GM23338 (cell line): ENCODE measurements around the gene DACH2. TPM values are rescaled to one million over a fixed set of nuclear protein-coding genes. Genes with fewer than 3 reads are reported as not detected.

Source experiments
- ATAC-seq: fragments of 200-7000 bp; cut with Tn5 transposase; 3 replicates; pipeline ENCODE4 v1.9.1; 2020
- DNase-seq: peaks from one replicate; pipeline ENCODE4 v3.0.0-alpha.2; 2015; ENCODE audit warnings: low spot score
- H2AFZ ChIP-seq: fragments of 200-600 bp; sonication (generic); 2 replicates; pipeline ENCODE4 v1.8.0; 2016; ENCODE audit warnings: antibody characterized with exemption, mild to moderate bottlenecking, moderate library complexity
- H3F3A ChIP-seq: fragments of 200-600 bp; sonication (generic); replicated peaks from 2 replicates; pipeline ENCODE4 v1.8.0; 2017; ENCODE audit warnings: antibody characterized with exemption, mixed run types, low read depth
- H3K27ac ChIP-seq: fragments of 200-600 bp; sonication (generic); 2 replicates; pipeline ENCODE4 v1.6.1; 2016; ENCODE audit warnings: low read depth
- H3K27me3 ChIP-seq: fragments of 200-600 bp; sonication (generic); 2 replicates; pipeline ENCODE4 v1.8.0; 2016; ENCODE audit warnings: mild to moderate bottlenecking, mixed run types, moderate library complexity; ENCODE audit not compliant: insufficient read depth
- H3K36me3 ChIP-seq: fragments of 200-600 bp; sonication (generic); 2 replicates; pipeline ENCODE4 v1.8.0; 2016; ENCODE audit warnings: mild to moderate bottlenecking; ENCODE audit not compliant: insufficient read depth
- H3K4me1 ChIP-seq: fragments of 200-600 bp; sonication (generic); 2 replicates; pipeline ENCODE4 v1.8.0; 2016; ENCODE audit warnings: mild to moderate bottlenecking, moderate library complexity; ENCODE audit not compliant: insufficient read depth
- H3K4me2 ChIP-seq: fragments of 200-600 bp; sonication (generic); 2 replicates; pipeline ENCODE4 v1.7.1; 2017; ENCODE audit warnings: mixed run types
- H3K4me3 ChIP-seq: fragments of 200-600 bp; sonication (generic); 2 replicates; pipeline ENCODE4 v1.6.1; 2016; ENCODE audit warnings: mixed run types
- H3K79me2 ChIP-seq: fragments of 200-600 bp; sonication (generic); replicated peaks from 2 replicates; pipeline ENCODE4 v1.8.0; 2017; ENCODE audit warnings: mild to moderate bottlenecking; ENCODE audit not compliant: insufficient read depth
- H3K9me2 ChIP-seq: fragments of 200-600 bp; sonication (generic); 2 replicates; pipeline ENCODE4 v1.8.0; 2017; ENCODE audit not compliant: insufficient read depth
- H4K20me1 ChIP-seq: fragments of 200-600 bp; sonication (generic); replicated peaks from 2 replicates; pipeline ENCODE4 v1.8.0; 2017; ENCODE audit warnings: mild to moderate bottlenecking; ENCODE audit not compliant: insufficient read depth
- H3K27ac Mint-ChIP-seq: 2 replicates; pipeline ENCODE4 v1.8.0; 2020; ENCODE audit warnings: inconsistent platforms, mild to moderate bottlenecking, moderate library complexity, mixed read lengths
- H3K27me3 Mint-ChIP-seq: 3 replicates; pipeline ENCODE4 v1.8.0; 2022; ENCODE audit warnings: low read depth, mild to moderate bottlenecking, moderate library complexity, mixed read lengths, inconsistent platforms; ENCODE audit not compliant: insufficient read depth, poor library complexity
- H3K36me3 Mint-ChIP-seq: 3 replicates; pipeline ENCODE4 v1.8.0; 2021; ENCODE audit warnings: low read depth, mild to moderate bottlenecking, inconsistent platforms, moderate library complexity, mixed read lengths
- H3K4me1 Mint-ChIP-seq: 3 replicates; pipeline ENCODE4 v1.8.0; 2020; ENCODE audit warnings: mild to moderate bottlenecking, inconsistent platforms, mixed read lengths
- H3K4me3 Mint-ChIP-seq: 3 replicates; pipeline ENCODE4 v1.8.0; 2021; ENCODE audit warnings: moderate library complexity, mild to moderate bottlenecking, inconsistent platforms, mixed read lengths
- H3K9me3 Mint-ChIP-seq: 3 replicates; pipeline ENCODE4 v1.8.0; 2020; ENCODE audit warnings: moderate library complexity, mild to moderate bottlenecking, inconsistent platforms, mixed read lengths
- CREB1 ChIP-seq: fragments of 250-450 bp; sonication (Bioruptor Pico); IDR thresholded peaks from 2 replicates; pipeline ENCODE4 v1.5.0; 2020; ENCODE audit warnings: low read depth, mild to moderate bottlenecking, moderate library complexity
- ETS1 ChIP-seq: IDR thresholded peaks from 2 replicates; pipeline ENCODE4 v1.6.1; 2016; ENCODE audit warnings: antibody characterized with exemption
- EZH2 ChIP-seq: fragments of 200-600 bp; sonication (generic); IDR thresholded peaks from one replicate; pipeline ENCODE4 v1.8.0; 2017; ENCODE audit warnings: antibody characterized with exemption, mild to moderate bottlenecking, low read depth; ENCODE audit not compliant: unreplicated experiment
- EZH2phosphoT487 ChIP-seq: fragments of 200-600 bp; sonication (generic); IDR thresholded peaks from one replicate; pipeline ENCODE4 v1.8.1; 2018; ENCODE audit warnings: antibody characterized with exemption; ENCODE audit not compliant: unreplicated experiment
- JUNB ChIP-seq: IDR thresholded peaks from one replicate; pipeline ENCODE4 v1.6.1; 2016; ENCODE audit warnings: antibody characterized with exemption; ENCODE audit not compliant: unreplicated experiment
- POLR2AphosphoS5 ChIP-seq: IDR thresholded peaks from 2 replicates; pipeline ENCODE4 v1.6.1; 2016; ENCODE audit warnings: antibody characterized with exemption, low read depth
- STAT1 ChIP-seq: IDR thresholded peaks from one replicate; pipeline ENCODE4 v1.6.1; 2016; ENCODE audit warnings: antibody characterized with exemption; ENCODE audit not compliant: unreplicated experiment
- ZNF114 ChIP-seq: fragments of 250-450 bp; sonication (Bioruptor Pico); IDR thresholded peaks from 2 replicates; pipeline ENCODE4 v1.5.0; 2020; ENCODE audit warnings: mild to moderate bottlenecking, moderate library complexity
- ZNF331 ChIP-seq: fragments of 250-450 bp; sonication (Bioruptor Pico); IDR thresholded peaks from 2 replicates; pipeline ENCODE4 v1.5.0; 2020; ENCODE audit warnings: low read depth, mild to moderate bottlenecking, moderate library complexity
- polyA plus RNA-seq: library from polyadenylated mRNA; unstranded; fragments of >200 nt; fragmentation: Nextera tagmentation; extraction: Ambion mirVana; gene quantifications from 2 replicates; pipeline ENCODE4 v1.2.1, GENCODE V29; 2016
- total RNA-seq: library from RNA; depleted of rRNA; stranded (reverse); fragments of >200 nt; shearing (Covaris generic); gene quantifications from 2 replicates; pipeline ENCODE4 v1.2.3, GENCODE V29; 2014
- TF ChIP-seq, protein P1 (sequence below): IDR thresholded peaks from one replicate; pipeline ENCODE4 v1.6.1; 2018; ENCODE audit warnings: antibody characterized with exemption; ENCODE audit not compliant: unreplicated experiment
- TF ChIP-seq, protein P2 (sequence below), 2 experiments: fragments of 200-600 bp in 1 of 2; sonication (generic) in 1 of 2; conservative IDR thresholded peaks; 2 replicates each; pipeline versions ENCODE4 v1.5.1 to v1.6.1; 2016 to 2017; ENCODE audit warnings: antibody characterized with exemption in 2 of 2, low read depth in 2 of 2, mild to moderate bottlenecking in 2 of 2, moderate library complexity in 1 of 2
- TF ChIP-seq, protein P3 (sequence below): fragments of 250-450 bp; sonication (Bioruptor Pico); IDR thresholded peaks from 2 replicates; pipeline ENCODE4 v1.5.0; 2020; ENCODE audit warnings: mild to moderate bottlenecking, moderate library complexity

DACH2 gene
- total and polyA plus RNA-seq, 2 experiments from 2014 or later = 2.4 to 4.6 TPM

GRCh38 chrX:86369847-86370630 is 221.8 kb downstream of the DACH2 start:
- H4K20me1 ChIP-seq = no peaks in the 10 kb centered on the region
- H3K27me3 Mint-ChIP-seq = no peaks in the 10 kb centered on the region
- H2AFZ ChIP-seq = no peak overlapping the region
- no peak overlapping the region for H3K27ac ChIP-seq
- no peak for TF ChIP-seq STAT1
- TF ChIP-seq, protein P1, sequence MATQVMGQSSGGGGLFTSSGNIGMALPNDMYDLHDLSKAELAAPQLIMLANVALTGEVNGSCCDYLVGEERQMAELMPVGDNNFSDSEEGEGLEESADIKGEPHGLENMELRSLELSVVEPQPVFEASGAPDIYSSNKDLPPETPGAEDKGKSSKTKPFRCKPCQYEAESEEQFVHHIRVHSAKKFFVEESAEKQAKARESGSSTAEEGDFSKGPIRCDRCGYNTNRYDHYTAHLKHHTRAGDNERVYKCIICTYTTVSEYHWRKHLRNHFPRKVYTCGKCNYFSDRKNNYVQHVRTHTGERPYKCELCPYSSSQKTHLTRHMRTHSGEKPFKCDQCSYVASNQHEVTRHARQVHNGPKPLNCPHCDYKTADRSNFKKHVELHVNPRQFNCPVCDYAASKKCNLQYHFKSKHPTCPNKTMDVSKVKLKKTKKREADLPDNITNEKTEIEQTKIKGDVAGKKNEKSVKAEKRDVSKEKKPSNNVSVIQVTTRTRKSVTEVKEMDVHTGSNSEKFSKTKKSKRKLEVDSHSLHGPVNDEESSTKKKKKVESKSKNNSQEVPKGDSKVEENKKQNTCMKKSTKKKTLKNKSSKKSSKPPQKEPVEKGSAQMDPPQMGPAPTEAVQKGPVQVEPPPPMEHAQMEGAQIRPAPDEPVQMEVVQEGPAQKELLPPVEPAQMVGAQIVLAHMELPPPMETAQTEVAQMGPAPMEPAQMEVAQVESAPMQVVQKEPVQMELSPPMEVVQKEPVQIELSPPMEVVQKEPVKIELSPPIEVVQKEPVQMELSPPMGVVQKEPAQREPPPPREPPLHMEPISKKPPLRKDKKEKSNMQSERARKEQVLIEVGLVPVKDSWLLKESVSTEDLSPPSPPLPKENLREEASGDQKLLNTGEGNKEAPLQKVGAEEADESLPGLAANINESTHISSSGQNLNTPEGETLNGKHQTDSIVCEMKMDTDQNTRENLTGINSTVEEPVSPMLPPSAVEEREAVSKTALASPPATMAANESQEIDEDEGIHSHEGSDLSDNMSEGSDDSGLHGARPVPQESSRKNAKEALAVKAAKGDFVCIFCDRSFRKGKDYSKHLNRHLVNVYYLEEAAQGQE = no peak
- no peak for TF ChIP-seq ZNF331 (CRISPR knock-in tag)
- TF ChIP-seq ZNF114 (CRISPR knock-in tag) = no peak
- no peak for TF ChIP-seq EZH2
- no peak for TF ChIP-seq ETS1
- TF ChIP-seq, protein P2, sequence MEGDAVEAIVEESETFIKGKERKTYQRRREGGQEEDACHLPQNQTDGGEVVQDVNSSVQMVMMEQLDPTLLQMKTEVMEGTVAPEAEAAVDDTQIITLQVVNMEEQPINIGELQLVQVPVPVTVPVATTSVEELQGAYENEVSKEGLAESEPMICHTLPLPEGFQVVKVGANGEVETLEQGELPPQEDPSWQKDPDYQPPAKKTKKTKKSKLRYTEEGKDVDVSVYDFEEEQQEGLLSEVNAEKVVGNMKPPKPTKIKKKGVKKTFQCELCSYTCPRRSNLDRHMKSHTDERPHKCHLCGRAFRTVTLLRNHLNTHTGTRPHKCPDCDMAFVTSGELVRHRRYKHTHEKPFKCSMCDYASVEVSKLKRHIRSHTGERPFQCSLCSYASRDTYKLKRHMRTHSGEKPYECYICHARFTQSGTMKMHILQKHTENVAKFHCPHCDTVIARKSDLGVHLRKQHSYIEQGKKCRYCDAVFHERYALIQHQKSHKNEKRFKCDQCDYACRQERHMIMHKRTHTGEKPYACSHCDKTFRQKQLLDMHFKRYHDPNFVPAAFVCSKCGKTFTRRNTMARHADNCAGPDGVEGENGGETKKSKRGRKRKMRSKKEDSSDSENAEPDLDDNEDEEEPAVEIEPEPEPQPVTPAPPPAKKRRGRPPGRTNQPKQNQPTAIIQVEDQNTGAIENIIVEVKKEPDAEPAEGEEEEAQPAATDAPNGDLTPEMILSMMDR (conservative IDR thresholded peaks at IDR 0.05; ENCODE audit: low read depth in 2 of 2) = no peak
- TF ChIP-seq, protein P3, sequence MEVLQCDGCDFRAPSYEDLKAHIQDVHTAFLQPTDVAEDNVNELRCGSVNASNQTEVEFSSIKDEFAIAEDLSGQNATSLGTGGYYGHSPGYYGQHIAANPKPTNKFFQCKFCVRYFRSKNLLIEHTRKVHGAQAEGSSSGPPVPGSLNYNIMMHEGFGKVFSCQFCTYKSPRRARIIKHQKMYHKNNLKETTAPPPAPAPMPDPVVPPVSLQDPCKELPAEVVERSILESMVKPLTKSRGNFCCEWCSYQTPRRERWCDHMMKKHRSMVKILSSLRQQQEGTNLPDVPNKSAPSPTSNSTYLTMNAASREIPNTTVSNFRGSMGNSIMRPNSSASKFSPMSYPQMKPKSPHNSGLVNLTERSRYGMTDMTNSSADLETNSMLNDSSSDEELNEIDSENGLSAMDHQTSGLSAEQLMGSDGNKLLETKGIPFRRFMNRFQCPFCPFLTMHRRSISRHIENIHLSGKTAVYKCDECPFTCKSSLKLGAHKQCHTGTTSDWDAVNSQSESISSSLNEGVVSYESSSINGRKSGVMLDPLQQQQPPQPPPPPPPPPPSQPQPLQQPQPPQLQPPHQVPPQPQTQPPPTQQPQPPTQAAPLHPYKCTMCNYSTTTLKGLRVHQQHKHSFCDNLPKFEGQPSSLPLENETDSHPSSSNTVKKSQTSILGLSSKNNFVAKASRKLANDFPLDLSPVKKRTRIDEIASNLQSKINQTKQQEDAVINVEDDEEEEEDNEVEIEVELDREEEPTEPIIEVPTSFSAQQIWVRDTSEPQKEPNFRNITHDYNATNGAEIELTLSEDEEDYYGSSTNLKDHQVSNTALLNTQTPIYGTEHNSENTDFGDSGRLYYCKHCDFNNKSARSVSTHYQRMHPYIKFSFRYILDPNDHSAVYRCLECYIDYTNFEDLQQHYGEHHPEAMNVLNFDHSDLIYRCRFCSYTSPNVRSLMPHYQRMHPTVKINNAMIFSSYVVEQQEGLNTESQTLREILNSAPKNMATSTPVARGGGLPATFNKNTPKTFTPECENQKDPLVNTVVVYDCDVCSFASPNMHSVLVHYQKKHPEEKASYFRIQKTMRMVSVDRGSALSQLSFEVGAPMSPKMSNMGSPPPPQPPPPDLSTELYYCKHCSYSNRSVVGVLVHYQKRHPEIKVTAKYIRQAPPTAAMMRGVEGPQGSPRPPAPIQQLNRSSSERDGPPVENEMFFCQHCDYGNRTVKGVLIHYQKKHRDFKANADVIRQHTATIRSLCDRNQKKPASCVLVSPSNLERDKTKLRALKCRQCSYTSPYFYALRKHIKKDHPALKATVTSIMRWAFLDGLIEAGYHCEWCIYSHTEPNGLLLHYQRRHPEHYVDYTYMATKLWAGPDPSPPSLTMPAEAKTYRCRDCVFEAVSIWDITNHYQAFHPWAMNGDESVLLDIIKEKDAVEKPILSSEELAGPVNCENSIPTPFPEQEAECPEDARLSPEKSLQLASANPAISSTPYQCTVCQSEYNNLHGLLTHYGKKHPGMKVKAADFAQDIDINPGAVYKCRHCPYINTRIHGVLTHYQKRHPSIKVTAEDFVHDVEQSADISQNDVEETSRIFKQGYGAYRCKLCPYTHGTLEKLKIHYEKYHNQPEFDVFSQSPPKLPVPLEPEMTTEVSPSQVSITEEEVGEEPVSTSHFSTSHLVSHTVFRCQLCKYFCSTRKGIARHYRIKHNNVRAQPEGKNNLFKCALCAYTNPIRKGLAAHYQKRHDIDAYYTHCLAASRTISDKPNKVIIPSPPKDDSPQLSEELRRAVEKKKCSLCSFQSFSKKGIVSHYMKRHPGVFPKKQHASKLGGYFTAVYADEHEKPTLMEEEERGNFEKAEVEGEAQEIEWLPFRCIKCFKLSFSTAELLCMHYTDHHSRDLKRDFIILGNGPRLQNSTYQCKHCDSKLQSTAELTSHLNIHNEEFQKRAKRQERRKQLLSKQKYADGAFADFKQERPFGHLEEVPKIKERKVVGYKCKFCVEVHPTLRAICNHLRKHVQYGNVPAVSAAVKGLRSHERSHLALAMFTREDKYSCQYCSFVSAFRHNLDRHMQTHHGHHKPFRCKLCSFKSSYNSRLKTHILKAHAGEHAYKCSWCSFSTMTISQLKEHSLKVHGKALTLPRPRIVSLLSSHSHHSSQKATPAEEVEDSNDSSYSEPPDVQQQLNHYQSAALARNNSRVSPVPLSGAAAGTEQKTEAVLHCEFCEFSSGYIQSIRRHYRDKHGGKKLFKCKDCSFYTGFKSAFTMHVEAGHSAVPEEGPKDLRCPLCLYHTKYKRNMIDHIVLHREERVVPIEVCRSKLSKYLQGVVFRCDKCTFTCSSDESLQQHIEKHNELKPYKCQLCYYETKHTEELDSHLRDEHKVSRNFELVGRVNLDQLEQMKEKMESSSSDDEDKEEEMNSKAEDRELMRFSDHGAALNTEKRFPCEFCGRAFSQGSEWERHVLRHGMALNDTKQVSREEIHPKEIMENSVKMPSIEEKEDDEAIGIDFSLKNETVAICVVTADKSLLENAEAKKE (CRISPR knock-in tag) = no peak
- TF ChIP-seq POLR2AphosphoS5 = no peak
- no peak for TF ChIP-seq CREB1 (CRISPR knock-in tag)
- TF ChIP-seq JUNB = no peak
- no peak for TF ChIP-seq EZH2phosphoT487
- H3F3A ChIP-seq = no peaks in the 10 kb centered on the region
- H3K4me1 ChIP-seq = peaks cover 3% of the 10 kb centered on the region; the same call in 1 of the 2 replicates
- H3K4me2 ChIP-seq = no peak overlapping the region
- H3K36me3 Mint-ChIP-seq = no peaks in the 10 kb centered on the region
- no peaks in the 10 kb centered on the region for H3K36me3 ChIP-seq
- DNase-seq (no peak), ATAC-seq (no peak)
- no peaks in the 10 kb centered on the region for H3K9me2 ChIP-seq
- H3K4me3 Mint-ChIP-seq = no peak overlapping the region
- no peak overlapping the region for H3K4me3 ChIP-seq
- H3K9me3 Mint-ChIP-seq = no peaks in the 10 kb centered on the region
- H3K27ac Mint-ChIP-seq = no peak overlapping the region
- H3K27me3 ChIP-seq = no peaks in the 10 kb centered on the region
- H3K4me1 Mint-ChIP-seq = no peaks in the 10 kb centered on the region
- no peaks in the 10 kb centered on the region for H3K79me2 ChIP-seq
